Stimulated activated CD4-positive, alpha-beta T cell treated with anti-CD3 and anti-CD28 coated beads, Interleukin-1b, Interleukin-23, amount 100 ng/mL, for 48 hours (primary cell): Measurements from ENCODE around the gene FOXL1.

Experiments
- DNase-seq: peaks from one replicate; pipeline ENCODE4 v3.0.0-alpha.2; 2020

Gene FOXL1

GRCh38 chr16:86608301-86608747 is 30.0 kb downstream of the FOXL1 start:
- DNase-seq: no peak

DNA sequence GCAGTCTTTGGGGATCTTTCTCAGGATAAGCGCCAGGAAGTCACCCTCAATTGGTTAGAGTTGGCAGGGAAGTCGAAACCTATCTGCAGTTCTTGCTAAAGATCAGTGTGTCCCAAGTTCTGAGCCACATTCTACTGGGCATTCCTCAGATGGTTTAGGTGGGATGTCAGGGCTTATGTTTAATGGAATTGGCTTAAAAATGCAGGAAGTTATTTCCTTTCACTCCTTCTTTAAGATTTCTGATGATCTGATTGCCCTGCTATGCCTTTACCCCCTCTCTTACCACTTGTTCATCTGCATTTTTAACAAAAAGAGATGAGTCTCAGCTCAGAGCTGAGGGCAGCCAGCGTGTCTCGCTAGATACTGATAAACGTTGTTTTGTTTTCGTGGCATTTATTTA is 30.8 kb downstream of the FOXL1 start:
- no peak for DNase-seq

GRCh38 chr16:86609661-86610060 is 31.3 kb downstream of the FOXL1 start:
- DNase-seq: no peak

- no peak for DNase-seq
These were observed 32.6 kb downstream of the FOXL1 start for GRCh38 chr16:86610779-86611524.

DNA sequence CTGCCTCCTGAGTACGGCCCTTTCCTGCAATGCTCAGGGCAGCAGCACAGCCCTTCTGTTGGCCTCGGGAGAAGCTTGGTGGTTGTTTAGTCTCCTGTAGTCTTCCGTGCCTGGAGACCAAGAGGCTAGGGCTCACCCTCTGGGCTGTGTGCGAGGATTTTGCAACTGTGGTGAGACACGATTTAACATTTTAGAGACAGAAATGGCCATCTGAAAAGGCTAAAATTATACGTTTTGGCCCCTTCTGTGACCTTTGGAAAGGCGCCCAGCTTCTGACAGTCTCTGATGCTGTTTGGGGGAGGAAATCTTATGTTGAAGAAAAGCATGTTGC is 33.1 kb downstream of the FOXL1 start:
- DNase-seq: no peak

DNA sequence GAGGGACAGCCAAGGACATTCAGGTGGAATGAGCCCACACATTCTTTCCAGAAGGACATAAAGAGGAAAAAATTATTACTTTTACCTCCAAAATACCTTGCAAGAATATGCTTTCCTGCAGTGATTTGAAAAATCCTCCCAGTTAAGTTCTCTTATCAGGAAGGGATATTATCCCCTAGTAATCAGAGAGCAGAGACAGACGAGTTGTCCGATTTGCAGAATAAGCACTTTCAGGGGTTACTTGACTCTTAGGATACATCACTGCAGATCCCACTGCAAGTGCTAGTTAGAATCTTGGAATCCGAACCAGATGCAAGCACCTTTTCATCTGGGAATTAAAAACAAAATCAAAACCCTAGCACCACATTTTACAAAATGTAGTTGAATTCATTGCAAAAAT is 33.6 kb downstream of the FOXL1 start:
- DNase-seq: no peak

- no peak for DNase-seq
These were observed 36.4 kb downstream of the FOXL1 start for GRCh38 chr16:86614699-86615098.

GRCh38 chr16:86616906-86617305 is 38.6 kb downstream of the FOXL1 start:
- no peak for DNase-seq

GRCh38 chr16:86618431-86619238 is 40.3 kb downstream of the FOXL1 start:
- DNase-seq: no peak

DNA sequence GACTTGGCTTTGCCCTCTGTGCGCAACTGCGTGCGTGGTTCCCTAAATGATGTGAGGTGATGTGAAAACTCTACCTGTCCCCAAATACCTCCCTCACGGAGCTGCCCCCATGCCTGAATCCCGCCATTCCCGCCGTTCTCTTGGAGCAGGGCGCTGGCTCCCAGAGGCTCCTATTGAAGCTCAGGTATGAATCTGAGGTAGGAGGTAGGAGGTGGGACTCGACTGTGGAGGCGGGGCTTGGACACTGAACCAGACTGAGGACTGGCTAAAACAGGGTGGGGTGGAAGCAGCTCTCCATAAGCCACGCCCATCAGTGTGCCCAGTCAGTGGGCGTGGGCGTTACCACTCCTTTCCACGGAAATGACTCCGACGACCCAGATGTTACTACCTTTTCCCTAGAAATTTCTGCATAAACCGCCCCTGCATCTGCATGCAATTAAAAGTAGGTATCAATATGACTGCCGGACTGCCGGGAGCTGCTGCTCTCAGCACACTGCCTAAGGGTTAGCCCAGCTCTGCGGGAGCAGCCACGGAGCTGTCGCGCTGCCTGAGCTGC is 41.0 kb downstream of the FOXL1 start:
- DNase-seq: no peak

DNA sequence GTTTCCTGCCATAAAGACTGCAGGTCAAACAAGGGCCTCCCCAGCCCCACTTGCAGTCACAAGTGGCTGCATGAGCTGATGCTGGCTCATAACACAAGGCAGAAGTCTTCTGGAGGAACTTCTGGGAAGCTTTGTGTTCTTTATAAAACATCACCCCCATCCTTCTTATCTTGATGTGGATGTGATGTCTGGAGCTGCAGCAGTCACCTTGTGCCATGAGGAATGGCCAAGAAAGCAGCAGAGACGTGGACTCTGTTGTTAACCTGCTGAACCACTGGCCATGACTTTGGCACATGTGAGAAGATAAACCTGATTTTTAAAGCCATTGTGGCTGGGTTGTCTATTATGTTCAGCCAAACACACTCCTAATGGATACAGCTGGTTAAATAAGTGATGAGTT is 41.8 kb downstream of the FOXL1 start:
- DNase-seq: no peak

DNA sequence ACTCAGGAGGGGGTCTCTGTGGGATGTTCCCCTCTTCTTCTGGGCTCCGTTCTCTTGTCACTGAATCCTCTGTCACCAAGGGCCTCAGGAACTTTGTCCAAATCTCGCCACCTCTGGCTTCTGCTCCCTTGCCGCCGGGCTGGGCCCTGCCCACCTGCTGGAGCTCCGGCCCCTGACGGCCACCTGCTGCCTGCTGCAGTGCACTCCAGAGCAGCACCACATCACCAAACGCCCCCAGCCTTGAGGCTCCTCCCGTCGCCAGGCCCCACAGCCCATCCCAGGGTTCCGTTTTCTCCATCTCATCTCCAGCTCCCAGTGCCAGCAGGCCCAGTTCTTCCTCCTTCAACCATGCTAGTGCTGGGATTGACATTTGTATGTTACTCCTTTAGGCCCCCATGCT is 43.6 kb downstream of the FOXL1 start:
- DNase-seq: no peak

- no peak for DNase-seq
These were observed 44.6 kb downstream of the FOXL1 start for GRCh38 chr16:86622700-86623615.

GRCh38 chr16:86625029-86625428 is 46.7 kb downstream of the FOXL1 start:
- DNase-seq: no peak

- DNase-seq: no peak
These were observed 47.5 kb downstream of the FOXL1 start for GRCh38 chr16:86625821-86626220.

GRCh38 chr16:86626284-86626683 is 47.9 kb downstream of the FOXL1 start:
- no peak for DNase-seq

GRCh38 chr16:86626966-86627365 is 48.6 kb downstream of the FOXL1 start:
- DNase-seq: no peak

GRCh38 chr16:86628614-86629013 is 50.3 kb downstream of the FOXL1 start:
- no peak for DNase-seq

GRCh38 chr16:86630471-86630870 is 52.1 kb downstream of the FOXL1 start:
- DNase-seq: no peak

DNA sequence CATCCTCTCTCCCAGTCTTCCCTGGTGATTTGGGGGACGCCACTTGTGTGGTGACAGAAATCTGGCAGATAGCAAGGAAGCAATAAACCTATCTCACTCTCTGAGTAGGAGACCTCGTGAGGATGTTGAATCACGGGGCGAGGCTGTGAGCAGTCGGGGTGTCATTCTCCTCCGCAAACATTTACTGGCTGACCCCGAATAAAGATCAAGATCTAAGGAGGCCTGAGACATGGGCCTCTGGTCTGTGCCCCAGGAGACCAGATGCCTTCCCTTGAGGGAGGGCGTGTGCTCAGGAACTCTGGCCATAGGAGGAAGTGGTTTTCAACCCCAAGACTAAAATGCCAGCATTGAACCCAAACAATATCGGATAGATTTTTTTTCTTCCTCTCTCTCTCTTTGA is 53.1 kb downstream of the FOXL1 start:
- DNase-seq: no peak
